ENCODE data around the gene AGXT.

- no peak for TF ChIP-seq CTCF (IDR thresholded peaks at IDR 0.05; ENCODE audit: low read length)
- TF ChIP-seq EZH2 (IDR thresholded peaks at IDR 0.05; ENCODE audit: borderline replicate concordance, low read length): no peak
These were observed 60.1 kb downstream of the AGXT start for GRCh38 chr2:240928476-240929363.

Measured in OCI-LY1 (cell line).